ENCODE data around the gene CDH5.

DNA sequence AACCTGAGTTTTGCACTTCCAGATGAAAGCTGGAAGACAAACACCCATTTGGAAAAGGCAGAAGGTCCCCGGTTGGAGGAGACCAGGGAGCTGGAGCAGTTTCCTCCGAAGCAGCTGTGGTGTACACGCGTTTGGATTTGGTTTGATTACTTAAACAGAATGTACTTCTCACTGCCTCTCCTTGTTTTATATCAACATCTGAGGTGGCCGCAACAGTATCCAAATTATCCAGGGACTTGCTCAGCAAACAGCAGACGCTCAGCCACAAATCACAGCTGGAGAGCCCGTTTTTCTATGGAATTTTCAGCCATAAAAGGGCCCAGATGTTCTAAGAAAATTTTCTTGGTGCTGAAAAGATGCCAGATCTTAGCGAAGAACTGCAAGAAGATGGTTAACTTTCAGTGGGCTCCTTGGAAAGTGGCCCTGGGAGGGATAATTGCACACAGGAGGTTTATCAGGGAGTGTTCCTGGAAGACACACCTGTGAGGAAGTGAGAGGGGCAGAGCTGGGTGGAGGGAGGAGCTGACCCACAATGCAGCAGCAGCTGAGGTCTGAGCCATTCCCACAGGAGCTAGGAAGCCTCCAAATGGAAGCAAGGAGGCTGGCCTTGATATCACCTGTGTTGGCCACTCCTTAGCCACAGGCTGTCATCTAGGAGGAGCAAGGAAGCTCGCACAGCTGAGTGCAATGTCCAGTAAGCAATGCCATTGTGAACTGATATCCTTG lies 28.9 kb upstream of the CDH5 start:
- TF ChIP-seq, protein P1, sequence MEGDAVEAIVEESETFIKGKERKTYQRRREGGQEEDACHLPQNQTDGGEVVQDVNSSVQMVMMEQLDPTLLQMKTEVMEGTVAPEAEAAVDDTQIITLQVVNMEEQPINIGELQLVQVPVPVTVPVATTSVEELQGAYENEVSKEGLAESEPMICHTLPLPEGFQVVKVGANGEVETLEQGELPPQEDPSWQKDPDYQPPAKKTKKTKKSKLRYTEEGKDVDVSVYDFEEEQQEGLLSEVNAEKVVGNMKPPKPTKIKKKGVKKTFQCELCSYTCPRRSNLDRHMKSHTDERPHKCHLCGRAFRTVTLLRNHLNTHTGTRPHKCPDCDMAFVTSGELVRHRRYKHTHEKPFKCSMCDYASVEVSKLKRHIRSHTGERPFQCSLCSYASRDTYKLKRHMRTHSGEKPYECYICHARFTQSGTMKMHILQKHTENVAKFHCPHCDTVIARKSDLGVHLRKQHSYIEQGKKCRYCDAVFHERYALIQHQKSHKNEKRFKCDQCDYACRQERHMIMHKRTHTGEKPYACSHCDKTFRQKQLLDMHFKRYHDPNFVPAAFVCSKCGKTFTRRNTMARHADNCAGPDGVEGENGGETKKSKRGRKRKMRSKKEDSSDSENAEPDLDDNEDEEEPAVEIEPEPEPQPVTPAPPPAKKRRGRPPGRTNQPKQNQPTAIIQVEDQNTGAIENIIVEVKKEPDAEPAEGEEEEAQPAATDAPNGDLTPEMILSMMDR (conservative IDR thresholded peaks at IDR 0.05; ENCODE audit: low read depth, low read length), result no peak
- TF ChIP-seq FOS (IDR thresholded peaks at IDR 0.05; ENCODE audit: low read depth, low read length) (no peak), RFX5 (IDR thresholded peaks at IDR 0.05; ENCODE audit: low read depth, low read length) (no peak), SMC3 (IDR thresholded peaks at IDR 0.05; ENCODE audit: low read depth, low read length) (no peak), CEBPB (IDR thresholded peaks at IDR 0.05; ENCODE audit: low read depth, low read length) (no peak), POLR2A (IDR thresholded peaks at IDR 0.05; ENCODE audit: low read depth, low read length) (no peak), BHLHE40 (IDR thresholded peaks at IDR 0.05; ENCODE audit: low read depth, low read length) (no peak), MXI1 (IDR thresholded peaks at IDR 0.05; ENCODE audit: borderline replicate concordance, low read depth, low read length) (no peak), MAFK (IDR thresholded peaks at IDR 0.05; ENCODE audit: low read depth, low read length) (no peak), RCOR1 (IDR thresholded peaks at IDR 0.05; ENCODE audit: insufficient replicate concordance, low read length) (no peak), NFE2L2 (IDR thresholded peaks at IDR 0.05; ENCODE audit: low read depth, low read length) (no peak)
- TF ChIP-seq, protein P2, sequence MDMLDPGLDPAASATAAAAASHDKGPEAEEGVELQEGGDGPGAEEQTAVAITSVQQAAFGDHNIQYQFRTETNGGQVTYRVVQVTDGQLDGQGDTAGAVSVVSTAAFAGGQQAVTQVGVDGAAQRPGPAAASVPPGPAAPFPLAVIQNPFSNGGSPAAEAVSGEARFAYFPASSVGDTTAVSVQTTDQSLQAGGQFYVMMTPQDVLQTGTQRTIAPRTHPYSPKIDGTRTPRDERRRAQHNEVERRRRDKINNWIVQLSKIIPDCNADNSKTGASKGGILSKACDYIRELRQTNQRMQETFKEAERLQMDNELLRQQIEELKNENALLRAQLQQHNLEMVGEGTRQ (IDR thresholded peaks at IDR 0.05; ENCODE audit: low read depth, low read length), result no peak
- TF ChIP-seq, protein P3, sequence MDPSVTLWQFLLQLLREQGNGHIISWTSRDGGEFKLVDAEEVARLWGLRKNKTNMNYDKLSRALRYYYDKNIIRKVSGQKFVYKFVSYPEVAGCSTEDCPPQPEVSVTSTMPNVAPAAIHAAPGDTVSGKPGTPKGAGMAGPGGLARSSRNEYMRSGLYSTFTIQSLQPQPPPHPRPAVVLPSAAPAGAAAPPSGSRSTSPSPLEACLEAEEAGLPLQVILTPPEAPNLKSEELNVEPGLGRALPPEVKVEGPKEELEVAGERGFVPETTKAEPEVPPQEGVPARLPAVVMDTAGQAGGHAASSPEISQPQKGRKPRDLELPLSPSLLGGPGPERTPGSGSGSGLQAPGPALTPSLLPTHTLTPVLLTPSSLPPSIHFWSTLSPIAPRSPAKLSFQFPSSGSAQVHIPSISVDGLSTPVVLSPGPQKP (IDR thresholded peaks at IDR 0.05; ENCODE audit: borderline replicate concordance, low read depth, low read length), result no peak

Measured in IMR-90 (cell line).